M059J (cell line): ENCODE measurements around the gene SP1. TPM values are rescaled to one million over a fixed set of nuclear protein-coding genes. Genes with fewer than 3 reads are reported as not detected.
"Not testable (repeated sequence)": the region's sequence is repeated elsewhere in the genome, so short reads cannot be mapped to it uniquely, and the experiment has no call there.

Experiments used
- DNase-seq: peaks from one replicate; pipeline ENCODE4 v3.0.0-alpha.2; 2012; ENCODE audit warnings: low read depth
- total RNA-seq: library from RNA; depleted of rRNA; stranded (reverse); fragments of >200 nt; shearing (Covaris generic); gene quantifications from 2 replicates; pipeline ENCODE4 v1.2.3, GENCODE V29; 2014

Gene SP1
- total RNA-seq, 1 experiment from 2014 or later = 41.5 TPM

DNA sequence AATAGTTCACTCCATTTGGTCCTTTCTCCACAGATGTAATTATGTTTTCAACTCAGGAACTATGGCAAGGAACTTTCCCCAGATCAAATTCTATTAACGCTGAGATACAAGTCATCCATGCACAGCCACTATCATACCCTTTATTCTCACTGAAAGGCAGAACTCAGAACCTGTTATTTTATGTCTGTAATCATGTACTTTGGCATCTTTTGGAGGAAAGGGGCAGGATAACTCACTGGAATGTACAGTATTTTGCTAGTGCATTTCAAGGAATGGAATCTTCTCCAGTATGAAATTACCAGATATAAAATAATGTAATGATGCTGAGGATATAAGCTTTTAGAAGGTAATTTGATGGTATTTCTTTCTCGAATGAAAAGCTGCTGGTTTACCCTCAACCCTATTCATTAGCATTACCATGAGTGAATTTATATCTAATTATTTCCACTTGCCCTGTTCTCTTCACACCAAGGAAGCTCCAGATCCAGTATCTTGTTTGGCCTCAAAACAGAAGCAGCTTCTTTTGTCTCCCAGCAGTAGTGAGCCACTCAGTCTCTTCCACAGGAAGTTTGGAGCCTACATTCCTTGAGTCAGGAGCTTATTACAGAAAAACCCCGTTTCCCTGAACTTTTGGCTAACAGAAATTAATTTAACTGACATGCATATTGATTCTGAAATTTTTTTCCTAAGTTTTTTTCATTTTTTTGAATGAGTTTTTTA is 33.7 kb downstream of the SP1 start:
- no peak for DNase-seq

DNA sequence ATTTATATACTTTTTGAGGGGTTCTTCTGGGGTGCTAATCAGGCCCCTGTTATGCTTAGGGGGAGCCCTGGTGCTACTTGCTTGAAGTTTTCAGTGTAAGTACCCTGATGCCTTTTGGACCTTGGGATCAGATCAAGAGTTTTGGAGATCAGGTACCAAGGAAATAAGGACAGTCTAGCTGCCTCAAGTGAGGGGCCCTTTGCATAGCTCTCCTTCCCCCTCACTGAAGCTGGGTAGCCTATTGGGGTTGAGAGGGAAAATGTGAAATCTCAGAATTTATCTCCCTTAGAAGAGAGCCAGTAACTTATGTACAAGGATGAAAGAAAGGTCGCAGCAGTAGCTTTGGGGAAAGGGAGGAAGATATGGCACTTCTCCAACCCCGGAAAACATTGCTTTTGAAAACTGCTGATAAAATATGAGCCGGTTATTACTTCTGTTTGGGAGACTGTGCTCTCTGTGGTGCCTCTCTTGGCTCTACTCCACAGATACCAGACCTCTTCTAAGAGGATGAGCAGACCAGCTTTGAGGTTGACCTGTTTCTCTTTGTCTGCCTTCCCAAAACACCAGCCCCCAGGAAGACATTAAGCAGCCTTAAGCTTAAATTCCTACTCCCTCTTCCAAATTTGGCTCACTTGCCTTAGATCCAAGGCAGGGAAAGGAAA is 34.9 kb downstream of the SP1 start:
- no peak for DNase-seq

GRCh38 chr12:53415752-53416389 is 35.9 kb downstream of the SP1 start:
- DNase-seq = peak; percentile 16

GRCh38 chr12:53417291-53417816 is 37.4 kb downstream of the SP1 start:
- peak; percentile 9 for DNase-seq

- no peak for DNase-seq
Measured at GRCh38 chr12:53418221-53418620, 38.2 kb downstream of the SP1 start.

GRCh38 chr12:53419756-53420155 is 39.8 kb downstream of the SP1 start:
- DNase-seq = no peak

DNA sequence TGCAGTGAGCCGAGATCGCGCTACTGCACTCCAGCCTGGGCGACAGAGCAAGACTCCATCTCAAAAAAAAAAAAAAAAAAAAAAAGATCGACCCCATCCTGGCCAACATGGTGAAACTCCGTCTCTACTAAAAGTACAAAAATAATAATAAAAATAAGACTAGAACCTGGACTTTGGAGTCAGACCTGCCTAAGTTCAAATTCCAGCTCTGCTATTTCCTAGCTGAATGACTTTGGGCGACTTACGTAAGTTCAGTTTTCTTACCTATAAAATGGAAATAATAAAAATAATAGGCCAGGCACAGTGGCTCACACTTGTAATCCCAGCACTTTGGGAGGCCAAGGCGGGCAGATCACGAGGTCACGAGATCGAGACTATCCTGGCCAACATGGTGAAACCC is 42.3 kb downstream of the SP1 start:
- not testable (repeated sequence) for DNase-seq

- no peak for DNase-seq
Measured at GRCh38 chr12:53423597-53423996, 43.6 kb downstream of the SP1 start, which contains the start of gene AMHR2. Gene AMHR2, plus strand, starts transcription at chr12:53423855. Its CDS starts 80 bp downstream, at chr12:53423935.

DNA sequence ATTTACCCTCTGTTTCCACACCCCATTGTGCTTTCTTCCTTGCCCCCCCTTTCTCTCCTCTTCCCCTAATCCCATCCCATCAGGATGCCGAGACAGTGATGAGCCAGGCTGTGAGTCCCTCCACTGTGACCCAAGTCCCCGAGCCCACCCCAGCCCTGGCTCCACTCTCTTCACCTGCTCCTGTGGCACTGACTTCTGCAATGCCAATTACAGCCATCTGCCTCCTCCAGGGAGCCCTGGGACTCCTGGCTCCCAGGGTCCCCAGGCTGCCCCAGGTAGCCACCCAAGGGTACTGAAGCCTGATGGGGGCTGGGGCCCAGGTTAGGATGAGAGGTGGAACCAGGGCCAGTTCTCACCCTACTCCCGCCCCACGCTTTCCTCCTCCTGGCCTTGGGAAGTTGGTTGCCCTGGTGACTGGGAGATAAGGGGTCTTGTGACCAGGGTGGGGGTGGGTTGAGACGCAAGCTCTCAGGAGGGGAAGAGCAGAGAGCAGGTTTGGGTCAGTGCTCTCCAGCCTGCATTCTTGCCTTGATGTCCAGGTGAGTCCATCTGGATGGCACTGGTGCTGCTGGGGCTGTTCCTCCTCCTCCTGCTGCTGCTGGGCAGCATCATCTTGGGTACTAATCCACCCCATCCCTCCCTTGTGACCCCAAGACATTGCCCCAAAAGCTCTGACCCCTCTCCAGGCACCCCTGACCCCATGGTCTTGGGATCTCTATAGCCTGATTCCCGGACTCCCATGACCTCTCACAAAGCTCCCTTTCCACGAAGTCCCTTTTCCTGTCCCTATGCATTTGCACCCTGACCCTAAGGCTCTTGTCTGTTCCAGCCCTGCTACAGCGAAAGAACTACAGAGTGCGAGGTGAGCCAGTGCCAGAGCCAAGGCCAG is 44.9 kb downstream of the SP1 start:
- no peak for DNase-seq

- DNase-seq = no peak
Measured at GRCh38 chr12:53425515-53426150, 45.7 kb downstream of the SP1 start.

DNA sequence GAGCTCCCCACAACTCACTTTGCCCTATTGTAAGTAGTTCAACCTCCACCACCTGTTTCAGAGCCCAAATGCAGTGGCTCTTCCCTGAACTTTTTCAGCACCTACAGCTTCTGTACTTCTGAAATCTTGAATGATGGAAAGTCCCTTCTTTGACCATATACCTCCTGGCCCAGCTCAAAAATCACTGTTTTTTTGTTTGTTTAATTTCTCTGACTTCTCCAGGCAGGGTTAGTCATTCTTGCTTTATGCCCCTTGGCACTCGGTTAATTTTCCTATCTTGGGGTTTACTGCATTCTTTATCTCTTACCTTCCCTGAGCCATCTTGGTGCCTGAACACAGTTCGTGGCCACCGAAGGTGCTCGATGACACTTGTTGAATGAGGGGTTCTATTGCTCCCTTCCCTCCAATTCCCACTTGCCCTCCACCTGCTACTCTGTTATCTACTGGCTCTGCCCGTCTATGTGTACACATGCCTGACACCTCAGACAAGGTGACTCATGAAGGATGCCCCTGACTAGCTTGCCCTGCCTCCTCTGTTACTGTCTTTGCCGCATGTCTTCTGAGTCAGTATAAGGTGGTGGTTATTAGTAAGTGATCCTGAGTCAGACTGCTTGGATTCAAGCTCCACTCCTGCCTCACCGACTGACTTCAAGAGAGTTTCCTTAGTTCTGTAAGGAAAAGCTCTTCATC is 48.1 kb downstream of the SP1 start:
- peak; percentile 96 for DNase-seq

DNA sequence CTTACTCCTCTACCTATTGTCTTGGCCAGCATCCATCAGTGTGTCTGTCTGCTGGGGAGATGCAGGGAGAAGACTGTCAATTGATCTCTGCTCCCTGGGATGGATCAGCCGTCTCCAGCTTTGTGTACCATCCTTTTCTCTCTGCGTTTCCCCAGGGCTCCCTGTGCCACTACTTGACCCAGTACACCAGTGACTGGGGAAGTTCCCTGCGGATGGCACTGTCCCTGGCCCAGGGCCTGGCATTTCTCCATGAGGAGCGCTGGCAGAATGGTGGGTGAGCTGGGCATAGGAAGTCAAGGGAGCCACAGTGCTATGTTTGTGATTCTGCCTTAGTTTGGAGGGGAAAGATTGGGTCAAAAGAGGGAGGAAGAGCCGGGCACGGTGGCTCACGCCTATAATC is 48.8 kb downstream of the SP1 start:
- DNase-seq = no peak

GRCh38 chr12:53430116-53430515 is 50.1 kb downstream of the SP1 start:
- no peak for DNase-seq

GRCh38 chr12:53431187-53431586 is 51.2 kb downstream of the SP1 start:
- DNase-seq = no peak

GRCh38 chr12:53435326-53435725 is 55.4 kb downstream of the SP1 start:
- not testable (repeated sequence) for DNase-seq

DNA sequence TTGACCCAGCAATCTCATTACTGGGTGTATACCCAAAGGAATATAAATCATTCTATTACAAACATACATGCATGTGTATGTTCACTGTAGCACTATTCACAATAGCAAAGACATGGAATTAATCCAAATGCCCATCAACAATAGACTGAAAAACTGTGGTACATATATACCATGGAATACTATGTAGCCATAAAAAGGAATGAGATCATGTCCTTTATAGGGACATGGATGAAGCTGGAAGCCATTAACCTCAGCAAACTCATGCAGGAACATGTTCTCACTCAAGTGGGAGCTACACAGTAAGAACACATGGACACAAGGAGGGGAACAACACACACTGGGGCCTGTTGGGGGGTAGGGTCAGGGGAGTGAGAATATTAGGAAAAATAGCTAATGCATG is 59.6 kb downstream of the SP1 start:
- not testable (repeated sequence) for DNase-seq

DNA sequence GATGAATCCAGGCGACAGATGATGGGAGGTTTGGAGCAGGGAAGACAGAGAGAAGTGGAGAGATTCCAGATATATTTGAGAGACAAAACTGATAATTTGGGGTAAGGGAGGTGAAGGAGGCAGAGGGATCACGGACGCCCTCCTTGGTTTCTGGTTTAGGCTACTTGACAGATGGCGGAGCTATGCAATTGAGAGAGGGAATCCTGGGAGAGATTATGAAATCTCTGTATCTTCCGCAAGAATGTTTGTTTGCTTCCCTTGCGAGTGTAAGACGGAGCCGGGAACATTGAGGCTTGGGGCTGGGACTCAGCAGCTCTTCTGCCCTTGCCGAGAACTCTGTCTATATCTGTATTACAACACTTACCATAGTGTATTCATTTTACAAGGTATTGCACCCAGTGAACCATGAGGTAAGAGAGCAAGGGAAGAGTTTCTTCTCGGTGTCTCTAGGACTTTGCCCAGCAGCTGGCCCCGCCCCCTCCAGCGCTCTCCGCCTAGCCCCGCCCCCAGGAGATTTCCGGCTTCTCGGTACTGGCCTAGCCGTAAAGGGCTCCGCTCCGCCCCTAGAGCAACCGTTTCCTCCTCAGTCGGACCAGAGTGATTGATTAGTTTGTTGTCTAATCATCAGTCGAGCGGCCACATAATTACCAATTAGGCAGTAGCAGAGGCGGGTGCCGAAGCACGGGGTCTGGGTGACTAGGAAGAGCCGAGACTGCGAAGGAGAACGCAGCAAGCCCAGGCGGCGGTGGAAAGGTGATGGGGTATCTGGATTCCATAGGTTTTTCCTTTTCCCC is 61.3 kb downstream of the SP1 start, which contains the start of gene PRR13:
Gene PRR13 (plus strand): TSS at position 695 of the 794 bp plus-strand sequence. CDS start 981 bp downstream, outside the sequence.
- peak; percentile 99 for DNase-seq

- DNase-seq = no peak
Measured at GRCh38 chr12:53443955-53444354, 64.0 kb downstream of the SP1 start.

DNA sequence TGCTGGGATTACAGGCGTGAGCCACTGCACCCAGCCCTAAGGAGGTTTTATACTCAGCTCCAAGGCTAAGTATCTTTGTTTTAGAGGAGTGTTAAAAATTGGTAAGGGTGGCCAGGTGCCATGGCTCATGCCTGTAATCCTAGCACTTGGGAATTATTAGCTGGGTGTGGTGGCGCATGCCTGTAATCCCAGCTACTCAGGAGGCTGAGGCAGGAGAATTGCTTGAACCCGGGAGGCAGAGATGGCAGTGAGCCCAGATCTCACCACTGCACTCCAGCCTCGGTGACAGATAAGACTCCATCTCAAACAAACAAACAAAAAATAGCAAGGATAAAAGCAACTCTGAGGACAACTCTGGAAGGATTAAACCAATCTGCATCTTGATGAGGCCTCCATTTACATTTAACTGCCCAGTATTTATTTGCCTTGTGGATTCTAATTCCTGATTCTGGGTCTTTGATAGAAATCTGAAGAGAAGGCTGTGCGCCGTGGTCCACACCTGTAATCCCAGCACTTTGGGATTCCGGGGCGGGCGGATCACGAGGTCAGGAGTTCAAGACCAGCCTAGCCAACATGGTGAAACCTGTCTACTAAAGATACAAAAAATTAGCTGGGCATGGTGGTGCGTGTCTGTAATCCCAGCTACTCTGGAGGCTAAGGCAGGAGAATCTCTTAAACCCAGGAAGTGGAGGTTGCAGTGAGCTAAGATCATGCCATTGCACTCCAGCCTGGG is 64.8 kb downstream of the SP1 start:
- DNase-seq = not testable (repeated sequence)
